Body of pancreas (tissue), 4 donors: ENCODE results near the gene ERBB4.

ENCODE experiments used
- CTCF ChIP-seq, 7 experiments: fragments of 450-650 bp in 4 of 7; fragments of 200-600 bp in 3 of 7; sonication (generic) in 3 of 7; IDR thresholded peaks; one replicate each; pipeline ENCODE4 v1.5.1; 2016 to 2019; ENCODE audit warnings: antibody characterized with exemption in 7 of 7
- POLR2A ChIP-seq, 3 donors: fragments of 450-650 bp; IDR thresholded peaks; one replicate each; pipeline ENCODE4 v1.6.1; 2016; ENCODE audit warnings: antibody characterized with exemption in 3 of 3, mild to moderate bottlenecking in 2 of 3

GRCh38 chr2:211344289-211344688 lies 1194.3 kb downstream of the ERBB4 start:
- no peak for TF ChIP-seq POLR2A (IDR thresholded peaks at IDR 0.05)
- no peak for TF ChIP-seq CTCF (IDR thresholded peaks at IDR 0.05)
